ENCODE data around the gene SPACA7. TPM values are rescaled to one million over a fixed set of nuclear protein-coding genes. Genes with fewer than 3 reads are reported as not detected.

The SPACA7 gene
- total RNA-seq, 1 experiment from 2014 or later = not detected

- H2BK120ac ChIP-seq (ENCODE audit: low read depth, low read length, poor library complexity, severe bottlenecking) = no peak overlapping the region
- no peak overlapping the region; the same call in 1 of the 2 replicates for H3K14ac ChIP-seq (ENCODE audit: insufficient read depth, low read length)
- H2BK12ac ChIP-seq (ENCODE audit: insufficient read length, low read depth, low read length) = no peak overlapping the region
- H3K23ac ChIP-seq (ENCODE audit: insufficient read length, low read depth, low read length) = no peak overlapping the region
- peaks cover 9 to 28% of the 10 kb centered on the region in 2 experiments for H3K9me3 Mint-ChIP-seq
- peaks cover 12% of the 10 kb centered on the region in 2 experiments for H3K4me1 Mint-ChIP-seq
- DNase-seq = peak; percentile 43
- no peak overlapping the region for H2BK15ac ChIP-seq (ENCODE audit: low read depth, low read length)
- peaks cover 14% of the 10 kb centered on the region for H3K27me3 Mint-ChIP-seq (ENCODE audit: low read depth)
- no peak overlapping the region for H3K9ac ChIP-seq (ENCODE audit: extremely low read depth, insufficient read length, low read length)
- H3K79me2 ChIP-seq (ENCODE audit: insufficient read depth, low read length) = no peaks in the 10 kb centered on the region
- H2BK20ac ChIP-seq (ENCODE audit: low read depth, low read length, poor library complexity, severe bottlenecking) = no peak overlapping the region
- no CpG with 5 or more reads among the region's 12 CpGs for WGBS (ENCODE audit: extremely low coverage, insufficient read length, low lambda C conversion rate)
- no peaks in the 10 kb centered on the region for H3K23me2 ChIP-seq (ENCODE audit: insufficient read length, low read depth, low read length, poor library complexity, severe bottlenecking)
- H3K4me2 ChIP-seq (ENCODE audit: insufficient read depth, insufficient read length, low read length) = no peak overlapping the region
- H3K4ac ChIP-seq (ENCODE audit: low read depth, low read length) = no peak overlapping the region
- no peak overlapping the region for H2AFZ ChIP-seq (ENCODE audit: low read length)
- H3K9me3 ChIP-seq (ENCODE audit: control insufficient read depth, low read depth, low read length) = no peaks in the 10 kb centered on the region
- no peak overlapping the region for H3T11ph ChIP-seq (ENCODE audit: low read length)
- H3K27ac ChIP-seq (ENCODE audit: insufficient read length, low read depth, low read length) = no peak overlapping the region
- H2BK5ac ChIP-seq (ENCODE audit: insufficient read length, low read length) = no peak overlapping the region
- 0 out of 2 replicates have a peak, but pooled peaks cover 2% of the 10 kb centered on the region for H3K4me1 ChIP-seq (ENCODE audit: insufficient read depth, low read length)
- no peak overlapping the region for H3K56ac ChIP-seq (ENCODE audit: insufficient read length, low read depth, low read length)
- H3K4me3 Mint-ChIP-seq = no peak overlapping the region
- no peaks in the 10 kb centered on the region for H3K27me3 ChIP-seq (ENCODE audit: insufficient read depth, low read length)
- no peaks in the 10 kb centered on the region for H4K20me1 ChIP-seq (ENCODE audit: control insufficient read depth, insufficient read depth, insufficient read length)
- peaks cover 0 to 5% (median 5%) of the 10 kb centered on the region in 3 experiments; a peak in 3 of 7 replicates for H3K36me3 Mint-ChIP-seq (ENCODE audit: insufficient read depth in 1 of 3, low read depth in 3 of 3)
- no peaks in the 10 kb centered on the region for H3K79me1 ChIP-seq (ENCODE audit: insufficient read depth, low read depth, low read length, poor library complexity, severe bottlenecking)
- peak overlapping the region in 2 of 3 experiments; percentile 40 to 70; a peak in 2 of 7 replicates for H3K27ac Mint-ChIP-seq
- H3K18ac ChIP-seq (ENCODE audit: insufficient read length, low read depth, low read length) = no peak overlapping the region
- no peak overlapping the region for H2AK5ac ChIP-seq (ENCODE audit: insufficient read length, low read length)
- H4K91ac ChIP-seq (ENCODE audit: insufficient read length, low read depth, low read length) = no peak overlapping the region
- H4K8ac ChIP-seq (replicated peaks; ENCODE audit: insufficient read length, low read depth, low read length) = no peak overlapping the region
- TF ChIP-seq, protein P1, sequence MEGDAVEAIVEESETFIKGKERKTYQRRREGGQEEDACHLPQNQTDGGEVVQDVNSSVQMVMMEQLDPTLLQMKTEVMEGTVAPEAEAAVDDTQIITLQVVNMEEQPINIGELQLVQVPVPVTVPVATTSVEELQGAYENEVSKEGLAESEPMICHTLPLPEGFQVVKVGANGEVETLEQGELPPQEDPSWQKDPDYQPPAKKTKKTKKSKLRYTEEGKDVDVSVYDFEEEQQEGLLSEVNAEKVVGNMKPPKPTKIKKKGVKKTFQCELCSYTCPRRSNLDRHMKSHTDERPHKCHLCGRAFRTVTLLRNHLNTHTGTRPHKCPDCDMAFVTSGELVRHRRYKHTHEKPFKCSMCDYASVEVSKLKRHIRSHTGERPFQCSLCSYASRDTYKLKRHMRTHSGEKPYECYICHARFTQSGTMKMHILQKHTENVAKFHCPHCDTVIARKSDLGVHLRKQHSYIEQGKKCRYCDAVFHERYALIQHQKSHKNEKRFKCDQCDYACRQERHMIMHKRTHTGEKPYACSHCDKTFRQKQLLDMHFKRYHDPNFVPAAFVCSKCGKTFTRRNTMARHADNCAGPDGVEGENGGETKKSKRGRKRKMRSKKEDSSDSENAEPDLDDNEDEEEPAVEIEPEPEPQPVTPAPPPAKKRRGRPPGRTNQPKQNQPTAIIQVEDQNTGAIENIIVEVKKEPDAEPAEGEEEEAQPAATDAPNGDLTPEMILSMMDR (conservative IDR thresholded peaks at IDR 0.05) = no peak
- H4K5ac ChIP-seq (ENCODE audit: insufficient read length, low read depth, low read length) = no peak overlapping the region
Measured at GRCh38 chr13:112363867-112364528, 12.2 kb upstream of the SPACA7 start.
